Measurements from ENCODE around the gene PEDS1.
"Not testable (repeated sequence)": the region's sequence is repeated elsewhere in the genome, so short reads cannot be mapped to it uniquely, and the experiment has no call there.

PEDS1 gene

GRCh38 chr20:50153500-50154377 lies at the start of gene PEDS1:
TSS of gene PEDS1 (minus strand) at chr20:50153723. CDS start at chr20:50153637, 86 bp downstream.
- DNase-seq, result peak; percentile 34 to 93 (median 80)

- DNase-seq, result no peak
These were observed 49.2 kb upstream of the PEDS1 start for GRCh38 chr20:50202677-50203076.

GRCh38 chr20:50201710-50202109 lies 48.2 kb upstream of the PEDS1 start:
- DNase-seq, result not testable (repeated sequence)

GRCh38 chr20:50200482-50201104 lies 47.1 kb upstream of the PEDS1 start:
- no peak for DNase-seq

GRCh38 chr20:50199703-50200102 lies 46.2 kb upstream of the PEDS1 start:
- DNase-seq, result no peak

GRCh38 chr20:50198716-50199115 lies 45.2 kb upstream of the PEDS1 start:
- no peak for DNase-seq

- peak in 1 of 56 donors; percentile 27 for DNase-seq
These were observed 44.7 kb upstream of the PEDS1 start for GRCh38 chr20:50198180-50198666.

GRCh38 chr20:50197463-50198179 lies 44.1 kb upstream of the PEDS1 start:
- peak in 1 of 56 donors; percentile 27 for DNase-seq

GRCh38 chr20:50196896-50197295 lies 43.4 kb upstream of the PEDS1 start:
- DNase-seq, result no peak

- no peak for DNase-seq
These were observed 42.7 kb upstream of the PEDS1 start for GRCh38 chr20:50196248-50196647.

GRCh38 chr20:50195524-50196120 lies 42.1 kb upstream of the PEDS1 start:
- no peak for DNase-seq

GRCh38 chr20:50194831-50195523 lies 41.5 kb upstream of the PEDS1 start:
- no peak for DNase-seq

GRCh38 chr20:50194422-50194830 lies 40.9 kb upstream of the PEDS1 start:
- peak in 1 of 56 donors; percentile 25 for DNase-seq

GRCh38 chr20:50193836-50194421 lies 40.4 kb upstream of the PEDS1 start:
- peak in 9 of 56 donors; percentile 9 to 46 (median 18) for DNase-seq

GRCh38 chr20:50193199-50193835 lies 39.8 kb upstream of the PEDS1 start:
- peak in 14 of 56 donors; percentile 10 to 46 (median 24) for DNase-seq

- peak in 37 of 56 donors; percentile 8 to 69 (median 40) for DNase-seq
These were observed 39.1 kb upstream of the PEDS1 start for GRCh38 chr20:50192364-50193198.

- DNase-seq, result peak in 12 of 56 donors; percentile 15 to 64 (median 44)
These were observed 38.2 kb upstream of the PEDS1 start for GRCh38 chr20:50191544-50192363.

GRCh38 chr20:50191065-50191543 lies 37.6 kb upstream of the PEDS1 start:
- DNase-seq, result peak in 10 of 56 donors; percentile 31 to 58 (median 46)
